GM12865 (cell line): ENCODE results near the gene PPM1L.

Experiments
- DNase-seq: peaks from one replicate; pipeline ENCODE4 v3.0.0; 2010; ENCODE audit warnings: low read depth
- H3K4me3 ChIP-seq: 2 replicates; pipeline ENCODE4 v1.5.1; 2011; ENCODE audit warnings: mild to moderate bottlenecking, low read depth, low read length, control low read depth
- CTCF ChIP-seq: IDR thresholded peaks from 2 replicates; pipeline ENCODE4 v1.5.1; 2011; ENCODE audit warnings: low read length, control low read depth, low read depth, inconsistent platforms; ENCODE audit not compliant: insufficient read depth; ENCODE audit errors: missing control alignments

The PPM1L gene

GRCh38 chr3:160852856-160853255 lies 96.8 kb downstream of the PPM1L start:
- DNase-seq, result no peak
- TF ChIP-seq CTCF, result no peak

DNA sequence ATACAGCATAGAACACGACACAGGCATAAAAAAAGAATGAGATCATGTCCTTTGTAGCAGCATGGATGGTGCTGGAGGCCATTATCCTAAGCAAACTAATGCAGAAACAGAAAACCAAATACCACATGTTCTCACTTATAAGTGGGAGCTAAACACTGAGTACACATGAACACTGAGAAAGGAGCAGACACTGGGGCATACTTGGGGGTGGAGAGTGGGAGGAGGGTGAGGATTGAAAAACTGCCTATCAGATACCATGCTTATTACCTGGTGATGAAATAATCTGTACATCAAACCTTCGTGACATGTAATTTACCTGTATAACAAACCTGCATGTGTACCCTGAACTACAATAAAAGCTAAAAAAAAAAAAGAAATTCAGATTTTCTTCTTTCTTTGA lies 100.4 kb downstream of the PPM1L start:
- no peak overlapping the region for H3K4me3 ChIP-seq
- no peak for DNase-seq
- no peak for TF ChIP-seq CTCF

More at GRCh38 chr3:160852856-160853255, 96.8 kb downstream of the PPM1L start:
- H3K4me3 ChIP-seq, result no peak overlapping the region

DNA sequence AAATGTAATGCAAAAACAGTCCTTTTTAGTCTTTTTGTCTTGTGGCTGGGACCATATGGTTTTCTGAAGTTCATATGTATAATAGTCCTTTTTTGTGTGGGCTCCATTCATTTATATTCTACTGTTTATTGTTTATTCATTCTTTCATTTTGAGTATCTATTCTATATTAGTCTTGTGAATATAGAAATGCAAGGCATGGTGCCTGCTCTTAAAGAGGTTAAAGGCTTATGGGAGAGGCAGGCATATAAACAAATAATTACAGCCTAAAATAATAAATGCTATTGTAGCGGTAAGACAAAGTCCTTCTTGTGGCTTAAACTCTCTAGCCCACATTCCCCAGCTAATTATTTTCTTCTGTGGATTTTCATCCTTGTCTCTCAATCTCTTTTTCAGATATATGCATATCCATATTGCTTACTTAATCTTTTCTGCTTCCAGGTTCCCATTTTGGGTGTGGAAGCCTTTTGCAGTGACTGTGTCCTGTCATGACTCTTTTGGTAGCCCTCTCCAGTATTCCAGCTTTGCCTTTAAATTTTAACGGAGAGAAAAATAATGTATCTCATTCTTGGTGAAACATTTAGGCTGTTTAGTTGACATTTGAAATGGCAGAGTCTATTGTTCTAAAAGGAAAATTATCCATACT lies 101.6 kb downstream of the PPM1L start:
- no peak overlapping the region for H3K4me3 ChIP-seq
- no peak for TF ChIP-seq CTCF
- no peak for DNase-seq

- H3K4me3 ChIP-seq, result no peak overlapping the region
- DNase-seq, result no peak
Measured at GRCh38 chr3:160860346-160860745, 104.3 kb downstream of the PPM1L start.

GRCh38 chr3:160869825-160870224 lies 113.8 kb downstream of the PPM1L start:
- TF ChIP-seq CTCF, result no peak
- H3K4me3 ChIP-seq, result no peak overlapping the region
- no peak for DNase-seq

More at GRCh38 chr3:160860346-160860745, 104.3 kb downstream of the PPM1L start:
- TF ChIP-seq CTCF, result no peak

- no peak overlapping the region for H3K4me3 ChIP-seq
- no peak for TF ChIP-seq CTCF
- no peak for DNase-seq
Measured at GRCh38 chr3:160870327-160870726, 114.3 kb downstream of the PPM1L start.

DNA sequence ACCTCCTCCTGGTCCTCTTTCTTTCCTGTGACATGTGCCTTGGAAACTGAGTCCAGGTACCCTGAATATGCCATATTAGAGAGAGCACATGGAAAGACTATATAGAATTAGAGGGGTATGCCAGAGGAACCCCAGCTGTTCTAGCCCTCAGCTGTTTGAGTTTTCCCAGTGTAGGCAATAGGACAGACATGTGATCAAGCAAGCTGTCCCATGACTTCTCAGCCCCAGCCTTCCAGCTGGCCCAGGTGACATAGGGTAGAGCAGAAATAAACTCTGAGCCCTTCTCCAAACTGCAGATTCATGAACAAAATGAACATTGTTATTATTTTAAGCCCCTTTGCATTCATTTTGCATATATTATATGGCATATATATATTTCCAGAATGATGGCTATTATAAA lies 118.7 kb downstream of the PPM1L start:
- H3K4me3 ChIP-seq, result no peak overlapping the region
- DNase-seq, result no peak
- no peak for TF ChIP-seq CTCF
